ENCODE data around the gene SVIL. TPM values are rescaled to one million over a fixed set of nuclear protein-coding genes. Genes with fewer than 3 reads are reported as not detected.
A peak's percentile ranks its signal among the peaks of the same experiment; 100 is the strongest.

SVIL gene
- total and polyA plus RNA-seq, 9 donors = 129 to 229 (median 173) TPM

GRCh38 chr10:29479981-29480954 is 154.5 kb downstream of the SVIL start:
- Histone ChIP-seq H3K9me3 (replicated peaks; ENCODE audit: control insufficient read depth, low read depth, low read length) (no peaks in the 10 kb centered on the region), H3K36me3 (ENCODE audit: control insufficient read depth, insufficient read depth, low read length) (peaks cover 54% of the 10 kb centered on the region), H3K4me1 (ENCODE audit: control insufficient read depth, insufficient read depth, low read length) (peaks cover 8% of the 10 kb centered on the region), H3K27me3 (ENCODE audit: control insufficient read depth, insufficient read depth, low read length) (no peaks in the 10 kb centered on the region), H3K4me3 (ENCODE audit: low read length) (no peak overlapping the region), H3K27ac (ENCODE audit: low read length) (no peak overlapping the region)
- WGBS (ENCODE audit: insufficient coverage) = 75% methylated on average over 20 of the region's 28 CpGs
- no peak for DNase-seq

- no peak overlapping the region for H3K27ac ChIP-seq (ENCODE audit: low read length)
- peaks cover 56% of the 10 kb centered on the region for H3K36me3 ChIP-seq (ENCODE audit: control insufficient read depth, insufficient read depth, low read length)
- no peak overlapping the region for H3K4me3 ChIP-seq (ENCODE audit: low read length)
- WGBS (ENCODE audit: insufficient coverage) = 76% methylated on average over 8 of the region's 12 CpGs
- H3K9me3 ChIP-seq (replicated peaks; ENCODE audit: control insufficient read depth, low read depth, low read length) = no peaks in the 10 kb centered on the region
- DNase-seq = no peak
- peaks cover 8% of the 10 kb centered on the region for H3K4me1 ChIP-seq (ENCODE audit: control insufficient read depth, insufficient read depth, low read length)
- no peaks in the 10 kb centered on the region for H3K27me3 ChIP-seq (ENCODE audit: control insufficient read depth, insufficient read depth, low read length)
Measured at GRCh38 chr10:29479081-29479925, 155.5 kb downstream of the SVIL start.

GRCh38 chr10:29473406-29474100 is 161.2 kb downstream of the SVIL start:
- peaks cover 17% of the 10 kb centered on the region for H3K4me1 ChIP-seq (ENCODE audit: control insufficient read depth, insufficient read depth, low read length)
- H3K27me3 ChIP-seq (ENCODE audit: control insufficient read depth, insufficient read depth, low read length) = no peaks in the 10 kb centered on the region
- peaks cover 70% of the 10 kb centered on the region for H3K36me3 ChIP-seq (ENCODE audit: control insufficient read depth, insufficient read depth, low read length)
- peak overlapping the region; percentile 42 for H3K27ac ChIP-seq (ENCODE audit: low read length)
- 92% methylated on average over 15 of the region's 19 CpGs for WGBS (ENCODE audit: insufficient coverage)
- DNase-seq = no peak
- H3K9me3 ChIP-seq (replicated peaks; ENCODE audit: control insufficient read depth, low read depth, low read length) = no peaks in the 10 kb centered on the region
- H3K4me3 ChIP-seq (ENCODE audit: low read length) = no peak overlapping the region

GRCh38 chr10:29473087-29473356 is 161.7 kb downstream of the SVIL start:
- DNase-seq = no peak
- 82% methylated on average over 4 of the region's 6 CpGs for whole genome bisulfite sequencing (ENCODE audit: insufficient coverage)
- no peak overlapping the region for H3K4me3 ChIP-seq (ENCODE audit: low read length)
- no peak overlapping the region for H3K27ac ChIP-seq (ENCODE audit: low read length)
- peaks cover 65% of the 10 kb centered on the region for H3K36me3 ChIP-seq (ENCODE audit: control insufficient read depth, insufficient read depth, low read length)
- H3K9me3 ChIP-seq (replicated peaks; ENCODE audit: control insufficient read depth, low read depth, low read length) = no peaks in the 10 kb centered on the region
- H3K4me1 ChIP-seq (ENCODE audit: control insufficient read depth, insufficient read depth, low read length) = peaks cover 17% of the 10 kb centered on the region
- no peaks in the 10 kb centered on the region for H3K27me3 ChIP-seq (ENCODE audit: control insufficient read depth, insufficient read depth, low read length)

GRCh38 chr10:29472301-29473086 is 162.3 kb downstream of the SVIL start:
- Histone ChIP-seq H3K27me3 (ENCODE audit: control insufficient read depth, insufficient read depth, low read length) (no peaks in the 10 kb centered on the region), H3K9me3 (replicated peaks; ENCODE audit: control insufficient read depth, low read depth, low read length) (no peaks in the 10 kb centered on the region), H3K27ac (ENCODE audit: low read length) (peak overlapping the region; percentile 63), H3K4me3 (ENCODE audit: low read length) (no peak overlapping the region), H3K4me1 (ENCODE audit: control insufficient read depth, insufficient read depth, low read length) (peaks cover 17% of the 10 kb centered on the region), H3K36me3 (ENCODE audit: control insufficient read depth, insufficient read depth, low read length) (peaks cover 63% of the 10 kb centered on the region)
- WGBS (ENCODE audit: insufficient coverage) = 85% methylated on average over 4 of the region's 5 CpGs
- no peak for DNase-seq

- Histone ChIP-seq H3K4me1 (ENCODE audit: control insufficient read depth, insufficient read depth, low read length) (peaks cover 15% of the 10 kb centered on the region), H3K27me3 (ENCODE audit: control insufficient read depth, insufficient read depth, low read length) (no peaks in the 10 kb centered on the region), H3K27ac (ENCODE audit: low read length) (no peak overlapping the region), H3K4me3 (ENCODE audit: low read length) (no peak overlapping the region), H3K9me3 (replicated peaks; ENCODE audit: control insufficient read depth, low read depth, low read length) (no peaks in the 10 kb centered on the region), H3K36me3 (ENCODE audit: control insufficient read depth, insufficient read depth, low read length) (peaks cover 69% of the 10 kb centered on the region)
- DNase-seq = no peak
- no CpG with 5 or more reads among the region's 1 CpG for WGBS (ENCODE audit: insufficient coverage)
Measured at GRCh38 chr10:29471544-29471859, 163.3 kb downstream of the SVIL start.

- Histone ChIP-seq H3K27ac (ENCODE audit: low read length) (no peak overlapping the region), H3K4me1 (ENCODE audit: control insufficient read depth, insufficient read depth, low read length) (peaks cover 15% of the 10 kb centered on the region), H3K4me3 (ENCODE audit: low read length) (no peak overlapping the region), H3K36me3 (ENCODE audit: control insufficient read depth, insufficient read depth, low read length) (peaks cover 69% of the 10 kb centered on the region), H3K27me3 (ENCODE audit: control insufficient read depth, insufficient read depth, low read length) (no peaks in the 10 kb centered on the region), H3K9me3 (replicated peaks; ENCODE audit: control insufficient read depth, low read depth, low read length) (no peaks in the 10 kb centered on the region)
- 60% methylated on average over 4 of the region's 14 CpGs for WGBS (ENCODE audit: insufficient coverage)
- DNase-seq = no peak
Measured at GRCh38 chr10:29470843-29471543, 163.8 kb downstream of the SVIL start.

GRCh38 chr10:29470355-29470705 is 164.4 kb downstream of the SVIL start:
- Histone ChIP-seq H3K9me3 (replicated peaks; ENCODE audit: control insufficient read depth, low read depth, low read length) (no peaks in the 10 kb centered on the region), H3K4me1 (ENCODE audit: control insufficient read depth, insufficient read depth, low read length) (peaks cover 17% of the 10 kb centered on the region), H3K27me3 (ENCODE audit: control insufficient read depth, insufficient read depth, low read length) (no peaks in the 10 kb centered on the region), H3K4me3 (ENCODE audit: low read length) (no peak overlapping the region), H3K36me3 (ENCODE audit: control insufficient read depth, insufficient read depth, low read length) (peaks cover 71% of the 10 kb centered on the region), H3K27ac (ENCODE audit: low read length) (no peak overlapping the region)
- DNase-seq = no peak
- WGBS (ENCODE audit: insufficient coverage) = 54% methylated on average over 14 of the region's 16 CpGs

Measured in muscle of leg (tissue), 11 donors.